ENCODE measurements around the gene DNTTIP2.
A peak's percentile ranks its signal among the peaks of the same experiment; 100 is the strongest.
"Not testable (repeated sequence)": the region's sequence is repeated elsewhere in the genome, so short reads cannot be mapped to it uniquely, and the experiment has no call there.

DNTTIP2 gene

GRCh38 chr1:93878889-93879586 lies at the start of gene DNTTIP2:
TSS of gene DNTTIP2 (minus strand) at chr1:93879206. CDS start at chr1:93879148, 58 bp downstream.
- peak; percentile 81 for DNase-seq (ENCODE audit: low read depth, low spot score)

GRCh38 chr1:93925206-93925605 lies 46.2 kb upstream of the DNTTIP2 start:
- DNase-seq (ENCODE audit: low read depth, low spot score): no peak

- DNase-seq (ENCODE audit: low read depth, low spot score): no peak
Measured at GRCh38 chr1:93919780-93920179, 40.8 kb upstream of the DNTTIP2 start.

- DNase-seq (ENCODE audit: low read depth, low spot score): no peak
Measured at GRCh38 chr1:93917302-93917701, 38.3 kb upstream of the DNTTIP2 start.

- not testable (repeated sequence) for DNase-seq (ENCODE audit: low read depth, low spot score)
Measured at GRCh38 chr1:93910880-93911279, 31.9 kb upstream of the DNTTIP2 start.

- DNase-seq (ENCODE audit: low read depth, low spot score): no peak
Measured at GRCh38 chr1:93910305-93910704, 31.3 kb upstream of the DNTTIP2 start.

- DNase-seq (ENCODE audit: low read depth, low spot score): peak; percentile 81
Measured at GRCh38 chr1:93909146-93910050, 30.4 kb upstream of the DNTTIP2 start, which contains the start of gene GCLM. TSS of gene GCLM (minus strand) at chr1:93909430. CDS start at chr1:93909163, 267 bp downstream.

GRCh38 chr1:93908394-93909145 lies 29.6 kb upstream of the DNTTIP2 start:
- DNase-seq (ENCODE audit: low read depth, low spot score): no peak

- peak; percentile 61 for DNase-seq (ENCODE audit: low read depth, low spot score)
Measured at GRCh38 chr1:93907718-93908117, 28.7 kb upstream of the DNTTIP2 start.

GRCh38 chr1:93906480-93906879 lies 27.5 kb upstream of the DNTTIP2 start:
- DNase-seq (ENCODE audit: low read depth, low spot score): no peak

GRCh38 chr1:93905734-93906133 lies 26.7 kb upstream of the DNTTIP2 start:
- DNase-seq (ENCODE audit: low read depth, low spot score): no peak

- DNase-seq (ENCODE audit: low read depth, low spot score): no peak
Measured at GRCh38 chr1:93905051-93905450, 26.0 kb upstream of the DNTTIP2 start.

GRCh38 chr1:93904228-93904627 lies 25.2 kb upstream of the DNTTIP2 start:
- DNase-seq (ENCODE audit: low read depth, low spot score): no peak

- no peak for DNase-seq (ENCODE audit: low read depth, low spot score)
Measured at GRCh38 chr1:93900723-93901504, 21.9 kb upstream of the DNTTIP2 start.

GRCh38 chr1:93899543-93900207 lies 20.7 kb upstream of the DNTTIP2 start:
- no peak for DNase-seq (ENCODE audit: low read depth, low spot score)

- no peak for DNase-seq (ENCODE audit: low read depth, low spot score)
Measured at GRCh38 chr1:93888900-93889299, 9.9 kb upstream of the DNTTIP2 start.

GRCh38 chr1:93882269-93882668 lies 3.3 kb upstream of the DNTTIP2 start:
- no peak for DNase-seq (ENCODE audit: low read depth, low spot score)

GRCh38 chr1:93880731-93881130 lies 1.7 kb upstream of the DNTTIP2 start:
- DNase-seq (ENCODE audit: low read depth, low spot score): no peak

GRCh38 chr1:93878501-93878888 lies 511 bp downstream of the DNTTIP2 start:
- DNase-seq (ENCODE audit: low read depth, low spot score): no peak

GRCh38 chr1:93877529-93877928 lies 1.5 kb downstream of the DNTTIP2 start:
- DNase-seq (ENCODE audit: low read depth, low spot score): no peak

GRCh38 chr1:93876244-93876643 lies 2.8 kb downstream of the DNTTIP2 start:
- no peak for DNase-seq (ENCODE audit: low read depth, low spot score)

All from smooth muscle cell of the brain vasculature (primary cell).